HG02970 (cell line): Measurements from ENCODE around the gene ZP1.
"Not testable (repeated sequence)": the region's sequence is repeated elsewhere in the genome, so short reads cannot be mapped to it uniquely, and the experiment has no call there.

Source experiments
- ATAC-seq: cut with Tn5 transposase; IDR thresholded peaks from one replicate; pipeline ENCODE4 v1.9.1; 2021; ENCODE audit warnings: mild to moderate bottlenecking, moderate library complexity, moderate number of reproducible peaks; ENCODE audit not compliant: unreplicated experiment, low FRiP score

Gene ZP1

GRCh38 chr11:60906132-60906972, 39.0 kb downstream of the ZP1 start, which contains the start of gene PRPF19:
TSS of gene PRPF19 (minus strand) at chr11:60906585. CDS start at chr11:60906382, 203 bp downstream.
- ATAC-seq = peak; percentile 82

GRCh38 chr11:60908803-60909202, 41.5 kb downstream of the ZP1 start:
- ATAC-seq = no peak

GRCh38 chr11:60909680-60910280, 42.4 kb downstream of the ZP1 start:
- not testable (repeated sequence) for ATAC-seq

GRCh38 chr11:60910281-60910687, 42.9 kb downstream of the ZP1 start:
- no peak for ATAC-seq

- ATAC-seq = no peak
Observed at GRCh38 chr11:60910711-60911380, 43.5 kb downstream of the ZP1 start.

- ATAC-seq = no peak
Observed at GRCh38 chr11:60912223-60912850, 45.0 kb downstream of the ZP1 start.

- no peak for ATAC-seq
Observed at GRCh38 chr11:60912851-60913528, 45.6 kb downstream of the ZP1 start.

GRCh38 chr11:60913793-60914632, 46.7 kb downstream of the ZP1 start, which contains the start of gene TMEM109:
TSS of gene TMEM109 (plus strand) at chr11:60914158. CDS start at chr11:60919694, 5,536 bp downstream.
- peak; percentile 38 for ATAC-seq

- ATAC-seq = no peak
Observed at GRCh38 chr11:60914633-60915247, 47.4 kb downstream of the ZP1 start.

- ATAC-seq = peak; percentile 43
Observed at GRCh38 chr11:60915248-60915914, 48.0 kb downstream of the ZP1 start.

GRCh38 chr11:60916669-60917206, 49.4 kb downstream of the ZP1 start:
- no peak for ATAC-seq

GRCh38 chr11:60917267-60917666, 49.9 kb downstream of the ZP1 start:
- ATAC-seq = no peak

- no peak for ATAC-seq
Observed at GRCh38 chr11:60918251-60918938, 51.1 kb downstream of the ZP1 start.

GRCh38 chr11:60918939-60919265, 51.6 kb downstream of the ZP1 start:
- ATAC-seq = no peak

GRCh38 chr11:60919320-60919719, 52.0 kb downstream of the ZP1 start:
- no peak for ATAC-seq

GRCh38 chr11:60919956-60920355, 52.6 kb downstream of the ZP1 start:
- no peak for ATAC-seq

GRCh38 chr11:60921259-60921658, 53.9 kb downstream of the ZP1 start:
- ATAC-seq = no peak
